Keratinocyte (primary cell): ENCODE measurements around the gene HTRA1. TPM values are rescaled to one million over a fixed set of nuclear protein-coding genes. Genes with fewer than 3 reads are reported as not detected.

ENCODE experiments used
- DNase-seq: peaks from one replicate; pipeline ENCODE4 v3.0.0-alpha.2; 2011; ENCODE audit warnings: low read depth, missing footprints, low spot score
- FAIRE-seq: peaks from 2 replicates; lab custom pipeline; 2011; peaks lifted over from hg19 to GRCh38; lab: Jason Lieb, UNC
- H2AFZ ChIP-seq: 2 replicates; pipeline ENCODE4 v1.6.0; 2012; ENCODE audit warnings: low read length, control low read depth, inconsistent platforms; ENCODE audit not compliant: control insufficient read depth
- H3K27ac ChIP-seq: 2 replicates; pipeline ENCODE4 v1.5.1; 2011; ENCODE audit warnings: low read length; ENCODE audit not compliant: control insufficient read depth, insufficient read depth
- H3K27me3 ChIP-seq: 3 replicates; pipeline ENCODE4 v1.6.0; 2011; ENCODE audit warnings: low read length; ENCODE audit not compliant: control insufficient read depth, insufficient read depth; ENCODE audit errors: extremely low read depth
- H3K36me3 ChIP-seq, 2 experiments: 2 replicates in 1 of 2; 3 replicates in 1 of 2; pipeline ENCODE4 v1.5.1; 2011; ENCODE audit warnings: low read length in 2 of 2, mild to moderate bottlenecking in 1 of 2; ENCODE audit not compliant: control insufficient read depth in 2 of 2, insufficient read depth in 2 of 2; ENCODE audit errors: extremely low read depth in 1 of 2
- H3K4me1 ChIP-seq: 3 replicates; pipeline ENCODE4 v1.5.1; 2011; ENCODE audit warnings: low read length; ENCODE audit not compliant: control insufficient read depth, insufficient read depth; ENCODE audit errors: extremely low read depth
- H3K4me2 ChIP-seq: 3 replicates; pipeline ENCODE4 v1.6.0; 2011; ENCODE audit warnings: low read depth, low read length; ENCODE audit not compliant: control insufficient read depth, insufficient read depth; ENCODE audit errors: extremely low read depth
- H3K4me3 ChIP-seq, 3 experiments: fragments of 200-600 bp in 1 of 3; sonication (generic) in 1 of 3; 2 replicates in 2 of 3; 3 replicates in 1 of 3; pipeline ENCODE4 v1.5.1; 2011 to 2016; ENCODE audit warnings: low read length in 3 of 3, mild to moderate bottlenecking in 3 of 3, control low read depth in 2 of 3, inconsistent platforms in 1 of 3, low read depth in 1 of 3, mixed read lengths in 1 of 3, mixed run types in 1 of 3, moderate library complexity in 1 of 3; ENCODE audit not compliant: control insufficient read depth in 2 of 3, insufficient read depth in 2 of 3; ENCODE audit errors: extremely low read depth in 1 of 3
- H3K79me2 ChIP-seq: 2 replicates; pipeline ENCODE4 v1.6.0; 2012; ENCODE audit warnings: low read length; ENCODE audit not compliant: control insufficient read depth, insufficient read depth
- H3K9ac ChIP-seq: 3 replicates; pipeline ENCODE4 v1.6.0; 2011; ENCODE audit warnings: low read length; ENCODE audit not compliant: control insufficient read depth, insufficient read depth; ENCODE audit errors: extremely low read depth
- H3K9me1 ChIP-seq: 3 replicates; pipeline ENCODE4 v1.6.0; 2011; ENCODE audit warnings: low read length; ENCODE audit not compliant: control insufficient read depth, insufficient read depth; ENCODE audit errors: extremely low read depth
- H3K9me3 ChIP-seq: 2 replicates; pipeline ENCODE4 v1.5.1; 2012; ENCODE audit warnings: low read depth, low read length; ENCODE audit not compliant: control insufficient read depth
- H4K20me1 ChIP-seq: 3 replicates; pipeline ENCODE4 v1.6.0; 2011; ENCODE audit warnings: low read length; ENCODE audit not compliant: control insufficient read depth, insufficient read depth; ENCODE audit errors: extremely low read depth
- CTCF ChIP-seq, 3 experiments: IDR thresholded peaks in 1 of 3; conservative IDR thresholded peaks in 1 of 3; optimal IDR thresholded peaks in 1 of 3; 2 replicates in 2 of 3; 3 replicates in 1 of 3; pipeline versions ENCODE3 to v1.5.1; 2011; ENCODE audit warnings: low read length in 3 of 3, mild to moderate bottlenecking in 3 of 3, moderate library complexity in 2 of 3, control low read depth in 1 of 3, inconsistent platforms in 1 of 3; ENCODE audit not compliant: insufficient read depth in 2 of 3; ENCODE audit errors: extremely low read depth in 1 of 3
- EZH2 ChIP-seq: IDR thresholded peaks from one replicate; pipeline ENCODE4 v1.6.1; 2012; ENCODE audit warnings: inconsistent platforms, mild to moderate bottlenecking, low read length, moderate library complexity
- dilution Hi-C: fragments of 300-500 bp; cut with MboI; formaldehyde crosslinking; loops from one replicate; pipeline ENCODE4 v1.7.0; 2020; ENCODE audit warnings: low sequenced_read_pairs; ENCODE audit not compliant: extremely low pct_ligation_motif_present
- polyA plus RNA-seq, 5 experiments: library from polyadenylated mRNA; depleted of rRNA in 3 of 5; stranded (reverse) in 3 of 5; stranded (forward) in 1 of 5; unstranded in 1 of 5; fragments of >200 nt; gene quantifications; 1 replicate in 1 of 5; 2 replicates in 3 of 5; 3 replicates in 1 of 5; pipeline versions ENCODE4 v1.2.1 to v1.2.3, GENCODE V29; 2011 to 2012; ENCODE audit warnings: missing spikeins in 2 of 5, low read depth in 1 of 5, low replicate concordance in 1 of 5

The HTRA1 gene
- polyA plus RNA-seq, 1 donor (not counting 4 experiments of a cell fraction or from before 2014, with no cell fraction given), result 412 TPM

DNA sequence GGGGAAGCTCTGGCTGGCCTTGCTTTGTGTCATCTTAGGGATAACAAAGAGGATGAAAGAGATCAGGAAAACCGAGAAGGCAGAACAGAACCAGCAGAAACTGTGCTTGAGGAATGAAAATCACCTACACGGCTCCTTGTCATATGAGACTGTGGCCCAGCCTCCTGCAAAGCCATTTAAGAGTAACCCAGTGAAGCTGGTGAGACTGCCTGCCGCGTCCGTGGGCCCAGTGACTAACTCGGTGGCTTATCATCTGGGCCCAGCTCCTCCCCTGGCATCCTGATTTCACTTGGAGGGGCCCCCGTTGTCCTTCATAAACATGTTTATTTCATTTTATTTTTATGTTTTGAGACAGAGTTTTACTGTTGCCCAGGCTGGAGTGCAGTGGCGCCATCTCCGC lies 30.7 kb downstream of the HTRA1 start:
- H2AFZ ChIP-seq, result no peak overlapping the region
- peak overlapping the region; percentile 8 for H3K9ac ChIP-seq
- no peaks in the 10 kb centered on the region for H3K9me3 ChIP-seq
- TF ChIP-seq CTCF (optimal IDR thresholded peaks at IDR 0.05 in 1 of 3, IDR thresholded peaks at IDR 0.05 in 1 of 3, conservative IDR thresholded peaks at IDR 0.05 in 1 of 3; ENCODE audit: extremely low read depth in 1 of 3, insufficient read depth in 2 of 3, low read length in 3 of 3) (no peak), EZH2 (no peak)
- H3K36me3 ChIP-seq, result peaks cover 8 to 10% of the 10 kb centered on the region in 2 experiments
- peaks cover 5% of the 10 kb centered on the region for H3K79me2 ChIP-seq
- FAIRE-seq (peak; percentile 20), DNase-seq (no peak)
- peak overlapping the region; percentile 28 for H3K4me2 ChIP-seq
- H4K20me1 ChIP-seq, result no peaks in the 10 kb centered on the region
- H3K4me1 ChIP-seq, result peaks cover 61% of the 10 kb centered on the region
- no peaks in the 10 kb centered on the region for H3K27me3 ChIP-seq
- dilution Hi-C loops, result no loop called here
- H3K27ac ChIP-seq, result peak overlapping the region; percentile 46
- H3K9me1 ChIP-seq, result no peaks in the 10 kb centered on the region
- no peak overlapping the region for H3K4me3 ChIP-seq

DNA sequence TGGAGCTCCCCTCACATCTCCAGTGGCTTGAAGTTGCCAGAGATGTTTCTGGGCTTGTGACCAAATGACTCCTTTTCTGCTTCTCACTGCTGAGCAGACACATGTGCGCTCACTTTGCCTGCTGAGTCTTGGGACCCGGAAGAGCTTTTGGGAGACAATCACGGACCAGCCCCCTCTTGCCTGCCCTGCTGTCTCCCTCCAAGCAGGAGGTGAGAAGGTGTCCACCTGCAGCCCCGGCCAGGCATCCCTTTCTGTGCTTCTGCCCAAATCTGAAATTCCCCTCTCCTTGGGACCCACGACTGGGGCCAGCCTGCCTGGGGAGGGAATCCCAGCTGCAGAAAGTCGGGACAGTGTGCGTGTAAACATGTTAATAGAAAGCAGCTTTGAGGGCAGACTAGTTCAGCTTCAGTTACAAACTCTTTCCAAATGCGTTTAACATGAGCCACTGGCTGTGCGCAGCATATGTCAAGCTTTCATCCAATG lies 31.7 kb downstream of the HTRA1 start:
- H3K4me1 ChIP-seq, result peaks cover 61% of the 10 kb centered on the region
- H3K27ac ChIP-seq, result no peak overlapping the region
- no peak for TF ChIP-seq CTCF (optimal IDR thresholded peaks at IDR 0.05 in 1 of 3, IDR thresholded peaks at IDR 0.05 in 1 of 3, conservative IDR thresholded peaks at IDR 0.05 in 1 of 3; ENCODE audit: extremely low read depth in 1 of 3, insufficient read depth in 2 of 3, low read length in 3 of 3)
- no peak for TF ChIP-seq EZH2
- no peaks in the 10 kb centered on the region for H3K9me1 ChIP-seq
- dilution Hi-C loops, result no loop called here
- H3K27me3 ChIP-seq, result no peaks in the 10 kb centered on the region
- H3K9ac ChIP-seq, result no peak overlapping the region
- no peak overlapping the region for H2AFZ ChIP-seq
- DNase-seq (no peak), FAIRE-seq (peak; percentile 89)
- peaks cover 5% of the 10 kb centered on the region for H3K79me2 ChIP-seq
- H3K36me3 ChIP-seq, result peaks cover 4 to 6% of the 10 kb centered on the region in 2 experiments
- no peak overlapping the region for H3K4me3 ChIP-seq
- no peaks in the 10 kb centered on the region for H4K20me1 ChIP-seq
- peak overlapping the region; percentile 25 for H3K4me2 ChIP-seq
- no peaks in the 10 kb centered on the region for H3K9me3 ChIP-seq
